HepG2 (cell line): ENCODE data around the gene PTPN18. TPM values are rescaled to one million over a fixed set of nuclear protein-coding genes. Genes with fewer than 3 reads are reported as not detected.

ENCODE experiments used
- ATAC-seq: fragments of 200-7000 bp; cut with Tn5 transposase; 3 replicates; pipeline ENCODE4 v1.9.1; 2020; ENCODE audit warnings: mild to moderate bottlenecking, moderate library complexity
- BruUV-seq: library from RNA; stranded (reverse); fragments of 400-500 nt; replicated peaks from 2 replicates; lab custom pipeline; 2021; lab: Mats Ljungman, UMichigan
- CTCF ChIA-PET: fragments of 300-600 bp; formaldehyde crosslinking; extraction: SDS; loops from one replicate; lab custom pipeline; 2021; ENCODE audit warnings: low total read pairs, inconsistent platforms, low intra/inter-chr PET ratio; lab: Yijun Ruan, JAX
- POLR2A ChIA-PET: fragments of 350-600 bp; sonication (Branson Sonifier 250); formaldehyde crosslinking; loops from one replicate; lab custom pipeline; 2020; ENCODE audit warnings: antibody characterized with exemption, inconsistent platforms; lab: Yijun Ruan, JAX
- DNase-seq: peaks from one replicate; pipeline ENCODE4 v3.0.0-alpha.2; 2015; ENCODE audit warnings: low spot score
- FAIRE-seq: peaks from 3 replicates; lab custom pipeline; 2011; peaks lifted over from hg19 to GRCh38; lab: Jason Lieb, UNC
- H2AFZ ChIP-seq: one replicate; pipeline ENCODE4 v1.6.1; 2011; ENCODE audit warnings: low read length, inconsistent platforms
- H3K27ac ChIP-seq: fragments of 300-600 bp; 3 replicates; pipeline ENCODE4 v1.8.0; 2011; ENCODE audit warnings: mixed run types, mild to moderate bottlenecking, mixed read lengths, low read length, inconsistent platforms; ENCODE audit not compliant: insufficient read depth; ENCODE audit errors: extremely low read length
- H3K27me3 ChIP-seq, 2 experiments: fragments of 200-600 bp in 1 of 2; 2 replicates in 1 of 2; 3 replicates in 1 of 2; pipeline versions ENCODE4 v1.6.0 to v1.8.0; 2011; ENCODE audit warnings: low read length in 2 of 2, mild to moderate bottlenecking in 2 of 2, moderate library complexity in 2 of 2, inconsistent platforms in 1 of 2; ENCODE audit not compliant: insufficient read depth in 2 of 2, control insufficient read depth in 1 of 2
- H3K36me3 ChIP-seq, 2 experiments: fragments of 200-600 bp in 1 of 2; replicated peaks in 1 of 2; 2 replicates in 1 of 2; 3 replicates in 1 of 2; pipeline versions ENCODE4 v1.5.1 to v1.8.0; 2011; ENCODE audit warnings: low read length in 2 of 2, inconsistent platforms in 1 of 2; ENCODE audit not compliant: insufficient read depth in 2 of 2, control insufficient read depth in 1 of 2
- H3K4me1 ChIP-seq: 2 replicates; pipeline ENCODE4 v1.5.1; 2012; ENCODE audit warnings: low read length, inconsistent platforms; ENCODE audit not compliant: insufficient read depth
- H3K4me2 ChIP-seq: 2 replicates; pipeline ENCODE4 v1.6.0; 2011; ENCODE audit warnings: low read depth, low read length, inconsistent platforms
- H3K4me3 ChIP-seq, 3 experiments: fragments of 200-600 bp in 1 of 3; sonication (generic), shearing (Covaris generic) in 1 of 3; replicated peaks in 1 of 3; 2 replicates each; pipeline ENCODE4 v1.5.1; 2011 to 2016; ENCODE audit warnings: low read length in 3 of 3, inconsistent platforms in 2 of 3, low read depth in 2 of 3, mild to moderate bottlenecking in 2 of 3, control low read depth in 1 of 3, mixed read lengths in 1 of 3; ENCODE audit not compliant: insufficient read depth in 1 of 3
- H3K79me2 ChIP-seq: one replicate; pipeline ENCODE4 v1.6.1; 2011; ENCODE audit warnings: low read length, inconsistent platforms; ENCODE audit not compliant: insufficient read depth
- H3K9ac ChIP-seq: 2 replicates; pipeline ENCODE4 v1.6.0; 2011; ENCODE audit warnings: mild to moderate bottlenecking, low read depth, low read length, inconsistent platforms; ENCODE audit not compliant: insufficient read depth
- H3K9me3 ChIP-seq: 2 replicates; pipeline ENCODE4 v1.5.1; 2012; ENCODE audit warnings: mild to moderate bottlenecking, low read length
- H4K20me1 ChIP-seq: 2 replicates; pipeline ENCODE4 v1.6.0; 2011; ENCODE audit warnings: inconsistent platforms, mild to moderate bottlenecking, low read length, moderate library complexity; ENCODE audit not compliant: insufficient read depth
- ATM ChIP-seq: fragments of 450-650 bp; IDR thresholded peaks from 2 replicates; pipeline ENCODE4 v1.7.1; 2017; ENCODE audit warnings: mild to moderate bottlenecking, borderline replicate concordance
- HDAC6 ChIP-seq: fragments of 200-600 bp; sonication (generic); IDR thresholded peaks from 2 replicates; pipeline ENCODE4 v1.7.0; 2017; ENCODE audit warnings: mild to moderate bottlenecking, antibody characterized with exemption, low read length, low read depth
- SP5 ChIP-seq: IDR thresholded peaks from 2 replicates; pipeline ENCODE4 v1.6.1; 2016; ENCODE audit warnings: low read depth, borderline replicate concordance
- ZBTB20 ChIP-seq: sonication (generic); formaldehyde crosslinking; IDR thresholded peaks from 2 replicates; pipeline ENCODE4 v1.8.1; 2023; ENCODE audit warnings: missing genetic modification reagents, low read depth, mild to moderate bottlenecking, borderline replicate concordance
- ZNF207 ChIP-seq: fragments of 450-650 bp; IDR thresholded peaks from 2 replicates; pipeline ENCODE4 v1.6.1; 2016; ENCODE audit warnings: antibody characterized with exemption, borderline replicate concordance
- ZNF3 ChIP-seq: IDR thresholded peaks from 2 replicates; pipeline ENCODE4 v1.7.0; 2017; ENCODE audit warnings: inconsistent platforms
- WGBS: methylation state at CpG from one replicate; pipeline ENCODE4 v1.1.6; 2017; ENCODE audit warnings: low lambda C conversion rate; 5-methylcytosine and 5-hydroxymethylcytosine counted together
- in situ Hi-C: cut with HindIII; loops from 2 replicates; pipeline ENCODE4 v1.10.0; 2017; ENCODE audit warnings: low pct_unique_long_range_greater_than_20kb; ENCODE audit not compliant: extremely low pct_ligation_motif_present
- intact Hi-C: fragments of 100-400 bp; cut with micrococcal nuclease; formaldehyde crosslinking; loops from one replicate; pipeline ENCODE4 v1.10.0; 2022; ENCODE audit not compliant: unreplicated experiment
- polyA plus RNA-seq, 8 experiments: library from polyadenylated mRNA; depleted of rRNA in 3 of 8; stranded (reverse) in 7 of 8; unstranded in 1 of 8; fragments of >200 nt; fragmentation: Illumina TruSeq in 4 of 8; extraction: Trizol in 4 of 8; gene quantifications; 2 replicates each; pipeline versions ENCODE4 v1.2.1 to v1.2.3, GENCODE V29; 2011 to 2016; ENCODE audit warnings: low read depth in 4 of 8, missing spikeins in 1 of 8, mixed read lengths in 1 of 8; ENCODE audit not compliant: insufficient read depth in 1 of 8
- total RNA-seq, 5 experiments: library from RNA; depleted of rRNA; stranded (reverse); fragments of >200 nt; fragmentation: Illumina TruSeq; extraction: Trizol; gene quantifications; 2 replicates each; pipeline ENCODE4 v1.2.3, GENCODE V29; 2016; ENCODE audit warnings: low read depth in 1 of 5
- TF ChIP-seq, protein P1 (sequence below): IDR thresholded peaks from 2 replicates; pipeline ENCODE4 v1.6.1; 2012; ENCODE audit warnings: low read depth, low read length, improper control_type of control experiment
- TF ChIP-seq, protein P2 (sequence below): sonication (generic); formaldehyde crosslinking; conservative IDR thresholded peaks from 2 replicates; pipeline ENCODE4 v1.4.0; 2020; ENCODE audit warnings: missing genetic modification reagents

The PTPN18 gene
- total and polyA plus RNA-seq, 2 of the 13 experiments (the other 11 are each of a cell fraction or from before 2014, with no cell fraction given), result 14.8 to 39.6 TPM

DNA sequence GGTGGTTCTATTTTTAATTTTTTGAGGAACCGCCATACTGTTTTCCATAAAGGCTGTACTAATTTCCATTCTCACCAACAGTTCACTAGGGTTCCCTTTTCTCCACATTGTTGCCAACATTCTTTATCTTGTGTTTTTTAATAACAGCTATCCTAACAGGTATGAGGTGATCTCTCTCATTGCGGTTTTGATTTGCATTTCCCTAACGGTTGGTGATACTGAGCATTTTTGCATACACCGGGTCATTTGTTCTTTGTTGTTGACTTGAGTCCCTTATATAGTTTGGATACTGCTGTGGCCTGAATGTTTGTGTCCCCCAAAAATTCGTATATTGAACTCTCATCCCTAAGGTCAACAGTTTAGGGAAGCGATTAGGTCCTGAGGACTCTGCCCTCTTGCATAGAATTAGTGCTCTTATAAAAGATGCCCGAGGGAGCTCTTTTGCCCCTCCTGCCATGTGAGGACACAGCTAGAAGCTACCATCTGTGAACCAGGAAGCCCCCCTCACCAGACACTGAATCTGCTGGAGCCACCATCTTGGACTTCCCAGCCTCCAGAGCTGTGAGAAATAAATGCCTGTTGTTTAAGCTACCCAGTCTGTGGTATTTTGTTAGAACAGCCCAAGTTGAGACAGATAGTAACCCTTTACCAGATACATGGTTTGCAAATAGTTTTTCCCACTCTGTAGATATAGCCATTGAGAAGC lies 8.5 kb upstream of the PTPN18 start (continued):
- TF ChIP-seq ZBTB20, result no peak
- no peak for TF ChIP-seq ATM
- TF ChIP-seq SP5, result no peak
- TF ChIP-seq, protein P1, sequence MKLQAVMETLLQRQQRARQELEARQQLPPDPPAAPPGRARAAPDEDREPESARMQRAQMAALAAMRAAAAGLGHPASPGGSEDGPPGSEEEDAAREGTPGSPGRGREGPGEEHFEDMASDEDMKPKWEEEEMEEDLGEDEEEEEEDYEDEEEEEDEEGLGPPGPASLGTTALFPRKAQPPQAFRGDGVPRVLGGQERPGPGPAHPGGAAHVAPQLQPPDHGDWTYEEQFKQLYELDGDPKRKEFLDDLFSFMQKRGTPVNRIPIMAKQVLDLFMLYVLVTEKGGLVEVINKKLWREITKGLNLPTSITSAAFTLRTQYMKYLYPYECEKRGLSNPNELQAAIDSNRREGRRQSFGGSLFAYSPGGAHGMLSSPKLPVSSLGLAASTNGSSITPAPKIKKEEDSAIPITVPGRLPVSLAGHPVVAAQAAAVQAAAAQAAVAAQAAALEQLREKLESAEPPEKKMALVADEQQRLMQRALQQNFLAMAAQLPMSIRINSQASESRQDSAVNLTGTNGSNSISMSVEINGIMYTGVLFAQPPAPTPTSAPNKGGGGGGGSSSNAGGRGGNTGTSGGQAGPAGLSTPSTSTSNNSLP, result no peak
- TF ChIP-seq, protein P2, sequence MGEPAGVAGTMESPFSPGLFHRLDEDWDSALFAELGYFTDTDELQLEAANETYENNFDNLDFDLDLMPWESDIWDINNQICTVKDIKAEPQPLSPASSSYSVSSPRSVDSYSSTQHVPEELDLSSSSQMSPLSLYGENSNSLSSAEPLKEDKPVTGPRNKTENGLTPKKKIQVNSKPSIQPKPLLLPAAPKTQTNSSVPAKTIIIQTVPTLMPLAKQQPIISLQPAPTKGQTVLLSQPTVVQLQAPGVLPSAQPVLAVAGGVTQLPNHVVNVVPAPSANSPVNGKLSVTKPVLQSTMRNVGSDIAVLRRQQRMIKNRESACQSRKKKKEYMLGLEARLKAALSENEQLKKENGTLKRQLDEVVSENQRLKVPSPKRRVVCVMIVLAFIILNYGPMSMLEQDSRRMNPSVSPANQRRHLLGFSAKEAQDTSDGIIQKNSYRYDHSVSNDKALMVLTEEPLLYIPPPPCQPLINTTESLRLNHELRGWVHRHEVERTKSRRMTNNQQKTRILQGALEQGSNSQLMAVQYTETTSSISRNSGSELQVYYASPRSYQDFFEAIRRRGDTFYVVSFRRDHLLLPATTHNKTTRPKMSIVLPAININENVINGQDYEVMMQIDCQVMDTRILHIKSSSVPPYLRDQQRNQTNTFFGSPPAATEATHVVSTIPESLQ, result no peak
- TF ChIP-seq, all 625 proteins: peak for 0

DNA sequence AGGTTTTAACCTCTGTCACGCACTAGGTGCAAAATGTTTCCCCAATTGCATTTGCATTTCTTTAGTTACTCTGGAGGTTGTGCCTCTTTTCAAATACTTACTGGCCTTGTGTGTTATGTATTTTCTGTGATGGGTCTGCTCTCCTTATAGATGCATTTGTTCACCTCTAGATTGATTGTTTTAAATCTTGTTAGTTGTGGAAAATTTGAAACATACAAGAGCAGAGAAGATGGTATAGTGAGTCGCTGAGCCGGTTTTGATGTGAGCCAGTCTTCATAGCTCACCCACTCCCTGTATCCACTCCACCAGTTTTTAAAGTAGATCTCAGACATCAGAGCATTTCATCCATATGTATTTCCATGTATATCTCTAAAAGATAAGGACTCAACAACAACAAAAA lies 6.7 kb upstream of the PTPN18 start:
- no TSS peak for BruUV-seq
- H3K9me3 ChIP-seq, result no peaks in the 10 kb centered on the region
- ATAC-seq (no peak), FAIRE-seq (no peak), DNase-seq (no peak)
- peaks cover 16% of the 10 kb centered on the region for H3K4me1 ChIP-seq
- in situ Hi-C loops (no loop called here), intact Hi-C loops (no loop called here)
- no peaks in the 10 kb centered on the region; the same call in 1 of the 2 replicates for H4K20me1 ChIP-seq
- POLR2A ChIA-PET, result no interaction called here
- no peak overlapping the region for H3K27ac ChIP-seq
- peaks cover 6% of the 10 kb centered on the region for H3K79me2 ChIP-seq
- H3K9ac ChIP-seq, result no peak overlapping the region
- H3K4me2 ChIP-seq, result no peak overlapping the region
- H3K27me3 ChIP-seq, result no peaks in the 10 kb centered on the region
- CTCF ChIA-PET, result no interaction called here
- H3K36me3 ChIP-seq, result peaks cover 31 to 44% of the 10 kb centered on the region in 2 experiments
- H3K4me3 ChIP-seq, result no peak overlapping the region
- no peak for TF ChIP-seq ZNF3
- TF ChIP-seq ZNF207, result no peak
- TF ChIP-seq HDAC6, result no peak
- TF ChIP-seq, all 625 proteins: peak for 0
- no peak overlapping the region for H2AFZ ChIP-seq
- WGBS, result 96% methylated on average over 3 of the region's 3 CpGs
